LoVo (cell line): ENCODE results near the gene KCNQ1.

Source experiments
- DNase-seq: peaks from one replicate; pipeline ENCODE4 v3.0.0-alpha.2; 2016; ENCODE audit warnings: low spot score

Gene KCNQ1

GRCh38 chr11:2651054-2651617 lies 206.3 kb downstream of the KCNQ1 start:
- DNase-seq, result no peak

GRCh38 chr11:2651826-2652271 lies 207.0 kb downstream of the KCNQ1 start:
- no peak for DNase-seq

GRCh38 chr11:2652333-2653197 lies 207.8 kb downstream of the KCNQ1 start:
- no peak for DNase-seq

- no peak for DNase-seq
Observed at GRCh38 chr11:2653198-2653551, 208.4 kb downstream of the KCNQ1 start.

- no peak for DNase-seq
Observed at GRCh38 chr11:2653930-2654739, 209.3 kb downstream of the KCNQ1 start.

- DNase-seq, result no peak
Observed at GRCh38 chr11:2655016-2655719, 210.4 kb downstream of the KCNQ1 start.

GRCh38 chr11:2655834-2656622 lies 211.2 kb downstream of the KCNQ1 start:
- DNase-seq, result no peak

- DNase-seq, result no peak
Observed at GRCh38 chr11:2656859-2657258, 212.1 kb downstream of the KCNQ1 start.

GRCh38 chr11:2657697-2658284 lies 213.0 kb downstream of the KCNQ1 start:
- DNase-seq, result no peak

- DNase-seq, result no peak
Observed at GRCh38 chr11:2660357-2660939, 215.6 kb downstream of the KCNQ1 start.

- DNase-seq, result no peak
Observed at GRCh38 chr11:2661173-2662023, 216.6 kb downstream of the KCNQ1 start.

GRCh38 chr11:2662024-2662312 lies 217.2 kb downstream of the KCNQ1 start:
- DNase-seq, result no peak

GRCh38 chr11:2662430-2663299 lies 217.9 kb downstream of the KCNQ1 start:
- no peak for DNase-seq

GRCh38 chr11:2663506-2663905 lies 218.7 kb downstream of the KCNQ1 start:
- DNase-seq, result no peak

GRCh38 chr11:2663915-2664314 lies 219.1 kb downstream of the KCNQ1 start:
- no peak for DNase-seq

- DNase-seq, result no peak
Observed at GRCh38 chr11:2664376-2664775, 219.6 kb downstream of the KCNQ1 start.

GRCh38 chr11:2664791-2665525 lies 220.2 kb downstream of the KCNQ1 start:
- no peak for DNase-seq
